Glomerular visceral epithelial cell (primary cell): ENCODE results near the gene GLA.

Source experiments
- DNase-seq: peaks from one replicate; pipeline ENCODE4 v3.0.0-alpha.2; 2016; ENCODE audit errors: extremely low spot score

GLA gene

GRCh38 chrX:101397779-101398178, 9.9 kb downstream of the GLA start:
- DNase-seq = no peak

- no peak for DNase-seq
These were observed 11.9 kb downstream of the GLA start for GRCh38 chrX:101395789-101396188.

GRCh38 chrX:101394372-101394771, 13.4 kb downstream of the GLA start:
- no peak for DNase-seq

GRCh38 chrX:101393530-101394305, 14.0 kb downstream of the GLA start:
- no peak for DNase-seq

- DNase-seq = no peak
These were observed 15.9 kb downstream of the GLA start for GRCh38 chrX:101391831-101392230.

GRCh38 chrX:101390664-101391525, 16.8 kb downstream of the GLA start, which contains the start of gene RPL36A:
RPL36A (plus strand) TSS chrX:101391011; CDS start chrX:101391044, 33 bp downstream.
- DNase-seq = peak; percentile 90

- no peak for DNase-seq
These were observed 19.1 kb downstream of the GLA start for GRCh38 chrX:101388604-101389003.

GRCh38 chrX:101386542-101386885, 21.2 kb downstream of the GLA start:
- DNase-seq = no peak

- no peak for DNase-seq
These were observed 21.8 kb downstream of the GLA start, which contains the start of gene BTK for GRCh38 chrX:101385795-101386541. BTK (minus strand) TSS chrX:101386191; CDS start chrX:101375284, 10,907 bp downstream.

GRCh38 chrX:101385026-101385684, 22.6 kb downstream of the GLA start:
- DNase-seq = no peak

GRCh38 chrX:101383679-101384205, 24.0 kb downstream of the GLA start:
- no peak for DNase-seq

GRCh38 chrX:101377547-101377946, 30.2 kb downstream of the GLA start:
- DNase-seq = no peak

- no peak for DNase-seq
These were observed 36.7 kb downstream of the GLA start for GRCh38 chrX:101370888-101371504.

- no peak for DNase-seq
These were observed 38.0 kb downstream of the GLA start for GRCh38 chrX:101369687-101370086.

- DNase-seq = no peak
These were observed 38.9 kb downstream of the GLA start for GRCh38 chrX:101368800-101369199.

- DNase-seq = no peak
These were observed 42.4 kb downstream of the GLA start for GRCh38 chrX:101365301-101365795.

- DNase-seq = no peak
These were observed 45.0 kb downstream of the GLA start for GRCh38 chrX:101362757-101363156.

- DNase-seq = no peak
These were observed 45.6 kb downstream of the GLA start for GRCh38 chrX:101362116-101362515.

- no peak for DNase-seq
These were observed 47.3 kb downstream of the GLA start for GRCh38 chrX:101360390-101360789.

- no peak for DNase-seq
These were observed 47.8 kb downstream of the GLA start for GRCh38 chrX:101359966-101360365.
